Measurements from ENCODE around the gene DAPL1.

Gene DAPL1

GRCh38 chr2:158795195-158795924 lies at the start of gene DAPL1:
TSS of gene DAPL1 (plus strand) at chr2:158795317. CDS start at chr2:158795373, 56 bp downstream.
- peak; percentile 93 for DNase-seq

GRCh38 chr2:158745866-158746382 lies 49.2 kb upstream of the DAPL1 start:
- no peak for DNase-seq

GRCh38 chr2:158746488-158746887 lies 48.6 kb upstream of the DAPL1 start:
- DNase-seq: no peak

DNA sequence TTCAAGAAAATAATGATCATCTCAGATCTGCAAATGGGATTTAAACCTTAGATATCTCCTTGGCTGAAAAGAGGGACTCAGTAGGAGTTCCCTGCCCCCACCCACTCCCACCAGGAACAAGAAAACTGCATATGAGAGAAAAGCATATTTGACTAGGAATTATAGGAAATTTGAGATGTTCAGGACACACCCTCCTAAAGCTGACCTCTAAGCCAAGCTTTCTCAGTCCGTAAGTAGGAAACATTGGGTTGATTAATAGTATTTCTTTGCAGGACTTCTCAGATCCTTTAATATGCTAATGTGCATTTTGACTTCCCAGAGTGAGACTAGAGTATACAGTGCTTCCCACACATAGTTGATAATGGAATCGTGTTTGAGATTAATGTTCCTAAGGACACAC lies 47.8 kb upstream of the DAPL1 start:
- no peak for DNase-seq

DNA sequence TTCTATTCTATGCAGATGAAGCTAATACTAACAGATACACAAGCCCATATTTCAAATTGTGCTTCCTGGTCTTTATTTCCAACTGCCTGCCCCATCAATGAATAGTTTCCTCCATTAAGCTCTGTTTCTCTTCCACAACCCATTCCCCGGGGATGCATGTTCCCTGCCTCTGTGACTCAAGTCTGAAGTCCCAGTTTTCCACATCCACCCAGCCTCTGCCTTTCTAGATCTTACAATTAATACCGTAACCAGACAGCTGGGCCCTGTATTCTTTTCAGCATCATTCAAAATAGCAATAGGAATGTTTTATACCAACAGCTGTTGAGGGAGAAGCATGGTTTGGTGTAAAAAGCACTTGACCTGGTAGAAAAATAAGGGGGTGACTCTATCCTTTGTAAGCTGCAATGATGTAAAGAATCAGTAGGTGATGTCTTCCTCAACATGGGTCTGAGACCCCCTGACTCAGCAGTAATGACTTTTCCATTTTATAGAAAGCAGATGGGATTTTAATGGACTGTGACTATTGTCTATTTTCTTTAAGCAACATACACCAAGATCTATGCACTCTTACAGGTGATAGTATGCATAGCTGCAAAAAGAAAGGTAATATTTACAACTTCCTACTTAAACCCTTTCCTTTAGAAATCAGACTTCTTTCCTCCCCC lies 46.1 kb upstream of the DAPL1 start:
- no peak for DNase-seq

DNA sequence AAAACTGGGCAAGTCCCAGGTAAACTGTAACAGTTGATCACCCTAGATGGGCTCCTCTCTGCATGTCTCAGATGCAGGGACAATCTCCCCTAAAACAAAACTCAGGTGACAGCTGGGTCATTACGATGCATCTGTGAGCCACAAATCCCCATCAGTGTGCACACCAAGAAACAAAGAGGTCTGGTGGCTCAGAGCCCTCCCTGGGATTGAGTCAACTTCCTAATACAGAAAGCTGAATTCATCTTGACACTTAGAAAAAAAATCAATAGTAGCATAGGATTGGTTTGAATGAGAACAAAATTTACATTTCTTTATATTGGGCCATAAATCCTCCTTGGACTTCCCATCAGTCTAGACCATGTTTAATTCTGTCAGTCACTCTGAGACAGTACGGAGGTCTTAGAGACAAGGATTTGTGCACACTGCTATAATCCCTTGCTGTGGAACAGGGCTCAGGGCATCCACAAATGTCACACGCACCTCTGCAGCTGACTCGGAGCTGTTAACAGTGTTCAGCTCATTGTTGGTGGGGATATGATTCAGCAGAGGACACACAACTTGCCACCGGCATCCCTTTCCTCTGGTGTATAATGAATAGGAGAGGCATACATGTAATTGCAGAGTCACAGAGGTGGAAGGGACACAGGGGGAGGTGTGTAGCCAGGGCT lies 44.5 kb upstream of the DAPL1 start:
- no peak for DNase-seq

DNA sequence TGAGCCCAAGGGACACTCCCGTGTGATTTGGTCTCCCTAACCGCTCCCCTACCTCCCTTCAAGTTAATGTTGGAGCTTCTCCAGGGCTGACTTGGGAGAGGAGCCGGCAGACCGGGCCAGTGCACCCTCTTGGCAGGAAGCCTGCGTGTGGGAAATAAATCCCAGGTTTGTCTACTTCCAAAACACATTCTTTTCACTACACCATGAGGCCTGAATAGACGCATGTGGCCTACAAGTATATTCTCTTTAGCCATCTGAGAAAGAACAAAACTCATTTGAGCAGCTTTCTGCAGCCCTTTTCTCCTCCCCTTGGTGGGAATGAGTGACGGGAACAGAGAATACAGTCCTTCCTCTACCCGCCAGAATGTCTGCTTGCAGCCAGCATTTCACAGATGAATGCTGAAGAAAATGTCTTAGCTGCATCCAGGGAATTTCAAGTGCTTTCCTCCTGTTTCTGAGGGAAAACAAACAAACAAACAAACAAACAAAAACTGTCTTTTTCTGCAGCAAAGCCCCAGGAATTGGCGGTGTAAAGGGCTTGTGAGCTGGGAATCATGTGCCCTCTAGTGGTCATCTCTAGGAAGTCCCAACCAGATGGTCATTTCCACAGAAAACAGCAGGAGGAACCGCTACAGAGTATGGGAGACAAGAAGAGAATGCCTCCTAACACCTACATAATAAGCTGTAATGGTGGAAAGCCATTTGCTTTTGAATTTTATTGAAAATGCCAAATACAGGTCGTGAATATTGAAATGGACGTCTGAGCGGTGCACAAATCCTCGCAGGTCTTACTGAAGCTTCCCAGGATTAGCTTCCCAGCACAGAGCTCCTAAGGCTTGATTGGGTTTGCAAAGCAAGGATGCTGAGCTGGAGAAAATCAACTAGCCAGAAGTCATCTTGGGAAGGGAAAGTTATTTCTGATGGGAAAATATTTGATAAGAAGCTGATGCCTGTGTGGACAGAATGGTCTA lies 41.2 kb upstream of the DAPL1 start:
- peak; percentile 93 for DNase-seq

DNA sequence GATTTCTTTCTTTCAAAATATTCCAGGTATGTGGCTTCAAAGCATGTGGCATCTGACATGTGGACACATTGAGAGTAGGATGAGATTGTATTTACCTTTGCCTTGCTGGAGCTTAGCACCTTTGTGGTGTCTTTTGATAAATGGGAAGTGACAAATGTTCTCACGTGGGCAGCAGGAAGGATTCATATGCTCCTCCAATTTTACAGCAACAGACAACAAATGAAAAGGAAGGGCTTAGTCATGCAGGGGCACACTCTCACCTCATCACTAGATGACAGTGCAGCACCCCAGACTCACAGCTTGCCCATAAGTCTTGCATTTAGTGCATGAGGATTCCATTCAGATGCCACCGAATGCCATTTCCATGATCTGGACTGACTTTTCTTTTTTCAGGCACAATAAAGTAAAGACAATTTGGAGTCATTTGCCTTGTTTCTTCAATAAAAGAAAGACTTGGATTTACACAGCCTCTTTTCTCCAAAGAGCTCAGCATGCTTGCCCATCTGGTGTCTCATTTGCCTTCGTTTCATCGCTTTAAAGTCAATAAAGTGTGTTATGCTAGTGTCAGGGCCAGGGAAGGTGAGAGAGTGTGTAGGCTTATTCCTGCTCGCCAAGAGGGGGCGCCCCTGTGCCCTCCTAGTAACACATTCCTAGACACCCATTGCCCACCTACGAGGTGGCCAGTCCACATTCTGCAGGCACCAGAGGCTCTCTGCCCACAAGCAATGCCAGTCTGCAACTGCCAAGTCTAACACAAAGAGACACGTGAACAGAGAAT lies 39.6 kb upstream of the DAPL1 start:
- DNase-seq: no peak

GRCh38 chr2:158756331-158756730 lies 38.8 kb upstream of the DAPL1 start:
- DNase-seq: no peak

GRCh38 chr2:158756976-158757375 lies 38.1 kb upstream of the DAPL1 start:
- DNase-seq: no peak

GRCh38 chr2:158760887-158761286 lies 34.2 kb upstream of the DAPL1 start:
- DNase-seq: no peak

- DNase-seq: no peak
Observed at GRCh38 chr2:158761621-158762020, 33.5 kb upstream of the DAPL1 start.

DNA sequence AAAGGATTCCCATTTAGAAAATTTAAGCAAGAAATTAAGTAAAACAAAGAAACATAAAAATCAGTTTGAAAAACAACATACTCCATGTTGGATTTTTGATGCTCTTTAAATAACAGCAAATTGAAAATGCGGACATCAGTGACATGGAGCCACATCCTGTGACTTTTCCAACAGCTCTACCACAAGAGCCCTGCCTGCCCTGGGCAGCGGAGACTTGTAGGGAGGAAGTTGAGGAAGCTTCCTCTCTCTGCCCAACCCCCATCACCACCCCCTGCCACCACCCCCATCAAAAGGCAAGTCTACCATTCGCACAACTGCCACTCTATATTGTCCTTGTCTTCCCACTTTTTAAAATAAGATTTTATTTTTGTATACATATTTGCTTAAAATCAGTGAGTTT lies 32.8 kb upstream of the DAPL1 start:
- no peak for DNase-seq

DNA sequence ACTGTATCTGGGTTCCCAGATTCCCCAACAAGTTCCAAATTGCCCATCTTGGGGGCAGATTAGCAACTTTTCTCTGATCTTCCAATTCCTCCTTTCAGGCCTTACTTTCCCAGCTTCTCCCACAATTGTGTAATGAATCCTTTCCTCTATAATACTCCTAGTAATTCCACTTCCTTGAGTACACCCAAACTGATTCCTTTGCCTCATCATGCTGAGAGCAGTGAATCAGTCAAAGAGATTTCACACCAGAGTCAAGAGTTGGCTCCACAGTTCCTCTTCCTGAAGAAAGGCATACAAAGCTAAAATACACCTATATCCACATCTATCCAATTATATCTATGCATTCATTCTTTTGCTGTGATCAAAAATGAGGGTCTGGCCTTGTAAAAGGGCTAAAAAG lies 28.6 kb upstream of the DAPL1 start:
- no peak for DNase-seq

GRCh38 chr2:158772306-158773078 lies 22.6 kb upstream of the DAPL1 start:
- DNase-seq: no peak

GRCh38 chr2:158773121-158773520 lies 22.0 kb upstream of the DAPL1 start:
- DNase-seq: no peak

GRCh38 chr2:158774681-158775080 lies 20.4 kb upstream of the DAPL1 start:
- DNase-seq: no peak

GRCh38 chr2:158775273-158776027 lies 19.7 kb upstream of the DAPL1 start:
- DNase-seq: no peak

DNA sequence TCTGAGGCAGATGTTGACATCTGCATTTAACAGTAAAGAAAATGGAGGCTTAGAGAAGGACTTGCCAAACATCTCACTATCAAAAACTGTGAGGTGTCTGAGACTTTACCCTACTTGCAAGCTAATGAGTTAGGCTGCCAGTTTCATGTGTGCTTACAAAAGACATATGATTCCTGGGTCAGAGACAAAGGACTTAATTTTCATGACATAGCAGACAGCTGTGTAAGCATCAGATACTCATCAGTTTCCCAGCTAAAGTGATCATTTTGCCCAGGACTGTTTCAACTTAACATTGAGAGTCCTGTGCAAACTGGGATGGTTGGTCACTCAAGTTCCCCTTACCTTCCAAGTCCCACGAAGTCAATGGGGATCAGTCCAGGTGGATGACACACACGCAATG lies 18.9 kb upstream of the DAPL1 start:
- DNase-seq: no peak

- no peak for DNase-seq
Observed at GRCh38 chr2:158777077-158777476, 18.0 kb upstream of the DAPL1 start.
